ENCODE results near the gene DAPK1.
"Not testable (repeated sequence)": the region's sequence is repeated elsewhere in the genome, so short reads cannot be mapped to it uniquely, and the experiment has no call there.

DAPK1 gene

DNA sequence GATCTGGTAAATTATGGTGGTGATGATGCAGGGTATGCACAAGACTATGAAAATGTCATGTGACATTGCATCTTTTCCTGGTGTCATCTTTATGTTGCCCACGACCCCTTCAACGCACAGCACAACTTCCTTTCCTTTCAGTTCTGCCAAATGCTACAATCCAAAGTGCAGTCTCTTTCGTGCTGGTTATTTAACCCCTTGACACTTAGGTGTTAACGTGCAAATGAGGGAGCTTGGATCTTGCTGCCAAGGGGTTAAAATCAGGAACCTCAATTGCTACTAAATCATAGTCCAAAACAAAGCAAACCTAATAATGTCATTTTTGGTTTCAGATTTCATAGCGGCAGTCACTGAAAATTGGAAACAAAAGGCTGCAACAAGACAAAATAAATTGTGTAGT, 244.2 kb downstream of the DAPK1 start:
- no peak for DNase-seq (ENCODE audit: low read depth in 2 of 2)

DNA sequence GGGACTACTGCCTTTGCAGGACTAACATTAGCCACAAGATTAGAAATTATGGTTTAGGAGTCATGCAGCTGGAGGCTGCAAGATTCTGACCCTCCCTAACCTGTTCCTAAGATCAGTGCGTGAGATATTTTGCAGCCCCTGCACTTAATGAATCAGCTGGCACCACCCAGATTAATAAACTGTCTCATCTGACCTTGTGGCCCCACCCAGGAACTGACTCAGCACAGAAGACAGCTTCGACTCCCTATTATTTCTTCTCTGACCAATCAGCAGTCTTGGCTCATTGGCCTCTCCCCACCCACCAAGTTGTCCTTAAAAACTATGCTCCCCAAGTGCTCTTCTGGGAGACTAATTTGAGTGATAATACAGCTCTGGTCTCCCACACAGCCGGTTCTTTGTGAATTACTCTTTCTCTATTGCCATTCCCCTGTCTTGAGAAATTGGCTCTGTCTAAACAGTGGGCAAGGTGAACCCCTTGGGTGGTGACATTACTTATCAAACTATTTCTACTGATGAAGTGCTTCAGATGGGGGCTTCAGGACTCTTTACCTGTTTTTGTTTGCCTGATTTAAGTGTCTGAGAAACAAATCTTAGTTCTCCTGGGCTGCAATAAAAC, 245.3 kb downstream of the DAPK1 start:
- no peak for DNase-seq (ENCODE audit: low read depth in 2 of 2)

DNA sequence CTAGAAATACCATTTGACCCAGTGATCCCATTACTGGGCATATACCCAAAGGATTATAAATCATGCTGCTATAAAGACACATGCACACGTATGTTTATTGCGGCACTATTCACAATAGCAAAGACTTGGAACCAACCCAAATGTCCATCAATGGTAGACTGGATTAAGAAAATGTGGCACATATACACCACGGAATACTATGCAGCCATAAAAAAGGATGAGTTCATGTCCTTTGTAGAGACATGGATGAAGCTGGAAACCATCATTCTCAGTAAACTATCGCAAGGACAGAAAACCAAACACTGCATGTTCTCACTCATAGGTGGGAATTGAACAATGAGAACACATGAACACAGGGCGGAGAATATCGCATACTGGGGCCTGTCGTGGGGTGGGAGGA, 246.6 kb downstream of the DAPK1 start:
- DNase-seq (ENCODE audit: low read depth in 2 of 2): not testable (repeated sequence)

DNA sequence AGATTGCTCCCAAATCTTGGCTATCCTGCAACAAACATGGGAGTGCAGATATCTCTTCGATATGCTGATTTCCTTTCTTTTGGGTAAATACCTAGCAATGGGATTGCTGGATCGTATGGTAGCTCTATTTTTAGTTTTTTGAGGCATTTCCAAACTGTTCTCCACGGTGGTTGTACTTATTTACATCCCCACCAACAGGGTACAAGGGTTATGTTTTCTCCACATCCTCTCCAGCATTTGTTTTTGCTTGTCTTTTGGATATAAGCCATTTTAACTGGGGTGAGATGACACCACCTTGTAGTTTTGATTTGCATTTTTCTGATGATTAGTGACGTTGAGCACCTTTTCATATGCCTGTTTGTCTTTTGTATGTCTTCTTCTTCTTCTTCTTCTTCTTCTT, 248.5 kb downstream of the DAPK1 start:
- no peak for DNase-seq (ENCODE audit: low read depth in 2 of 2)

DNA sequence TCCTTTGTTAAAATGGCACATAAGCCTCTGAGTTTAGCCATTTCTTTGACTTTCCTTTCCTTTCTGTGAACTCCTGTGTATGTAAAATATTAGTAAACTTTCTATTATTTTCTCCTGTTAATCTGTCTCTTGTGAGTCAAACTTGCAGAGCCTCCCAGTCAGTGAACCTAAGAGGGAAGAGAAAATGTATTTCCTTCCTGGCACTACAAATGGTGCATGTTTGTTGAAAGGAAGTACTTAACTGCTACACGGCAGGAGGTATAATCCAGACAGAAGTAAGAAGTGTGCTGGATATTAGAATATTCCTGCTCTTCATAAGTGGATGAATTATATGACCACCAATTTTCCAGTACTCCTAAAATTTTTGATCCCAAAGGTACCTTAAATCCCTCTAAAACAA, 251.2 kb downstream of the DAPK1 start:
- no peak for DNase-seq (ENCODE audit: low read depth in 2 of 2)

DNA sequence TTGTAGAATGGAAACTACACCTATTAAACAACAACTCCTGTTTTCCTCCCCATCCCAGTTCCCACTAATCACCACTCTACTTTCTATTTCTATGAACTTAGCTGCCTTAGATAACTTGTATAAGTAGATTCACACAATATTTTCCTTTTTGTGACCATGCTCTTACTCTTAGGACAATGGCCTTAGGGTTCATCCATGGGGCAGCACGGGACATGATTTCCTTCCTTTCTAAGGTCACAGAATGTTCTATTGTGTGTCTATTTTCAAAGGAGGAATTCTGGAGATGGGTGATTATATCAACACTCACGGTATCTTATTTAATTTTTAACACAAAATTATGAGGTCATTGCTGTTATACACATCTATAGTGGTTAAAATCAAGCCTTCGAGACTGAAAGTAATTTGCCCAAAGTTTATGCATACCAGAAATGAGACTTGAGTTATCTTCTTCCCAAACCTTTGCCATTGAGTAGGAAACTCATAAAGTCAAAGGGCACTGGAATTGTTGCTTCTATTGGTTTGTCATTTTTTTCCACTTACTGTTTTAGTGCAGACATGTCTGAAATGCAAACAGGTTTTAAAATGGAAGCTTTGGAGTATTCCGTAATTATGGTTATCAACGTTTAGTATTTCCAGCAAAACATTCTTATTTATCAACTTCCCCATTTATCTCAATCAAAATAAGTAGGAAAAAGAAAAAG, 251.8 kb downstream of the DAPK1 start:
- DNase-seq (ENCODE audit: low read depth in 2 of 2): no peak

DNA sequence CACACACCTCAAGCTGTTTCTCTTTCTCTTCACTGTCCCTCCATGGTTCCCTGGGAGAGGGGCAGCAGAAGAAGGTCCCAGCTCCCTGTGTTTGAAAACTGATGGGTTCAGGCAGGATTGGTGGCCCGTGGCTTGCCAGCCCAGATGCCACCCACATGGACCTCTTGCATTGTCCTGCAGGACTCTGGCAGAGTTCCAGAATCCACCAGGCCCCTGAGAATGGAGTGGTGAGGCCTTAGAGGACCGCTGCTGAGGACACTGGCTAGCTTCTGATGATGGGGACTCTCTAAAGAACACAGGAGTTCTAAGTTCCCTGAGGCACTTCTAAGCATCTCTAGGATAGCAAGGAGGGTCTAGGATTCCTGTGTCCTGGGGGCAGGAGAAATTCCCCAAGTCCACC, 253.1 kb downstream of the DAPK1 start:
- DNase-seq (ENCODE audit: low read depth in 2 of 2): no peak

DNA sequence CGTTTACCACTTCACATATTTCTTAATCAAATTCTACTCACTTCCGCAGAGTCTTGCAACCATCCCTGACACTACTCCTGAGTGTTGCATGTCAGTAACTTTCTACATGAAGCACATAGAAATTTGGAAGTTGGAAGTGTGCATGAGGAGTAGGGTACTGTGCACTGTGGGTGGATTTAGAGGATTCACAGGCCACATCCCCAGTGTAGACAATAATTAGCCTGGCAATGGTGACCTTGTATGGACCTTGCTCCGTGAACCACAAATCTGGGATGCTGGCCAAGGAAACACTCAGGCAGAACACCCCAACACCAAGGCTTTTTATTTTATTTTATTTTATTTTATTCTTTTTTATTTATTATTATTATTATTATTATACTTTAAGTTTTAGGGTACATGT, 253.8 kb downstream of the DAPK1 start:
- no peak for DNase-seq (ENCODE audit: low read depth in 2 of 2)

DNA sequence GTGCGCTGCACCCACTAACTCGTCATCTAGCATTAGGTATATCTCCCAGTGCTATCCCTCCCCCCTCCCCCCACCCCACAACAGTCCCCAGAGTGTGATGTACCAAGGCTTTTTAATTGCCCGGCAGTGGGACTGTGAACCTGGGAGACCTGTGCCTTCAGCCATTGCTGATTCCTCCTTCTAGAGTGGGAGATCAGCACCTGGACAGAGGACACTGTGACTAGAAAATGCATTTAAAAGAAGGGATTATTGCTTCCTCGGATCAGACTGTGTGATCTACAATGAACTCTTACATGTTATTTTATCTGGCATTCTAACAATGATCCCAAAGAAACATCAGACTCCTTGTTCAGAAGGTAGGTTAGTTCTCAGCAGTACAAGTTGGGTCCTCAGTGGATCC, 254.2 kb downstream of the DAPK1 start:
- DNase-seq (ENCODE audit: low read depth in 2 of 2): no peak

DNA sequence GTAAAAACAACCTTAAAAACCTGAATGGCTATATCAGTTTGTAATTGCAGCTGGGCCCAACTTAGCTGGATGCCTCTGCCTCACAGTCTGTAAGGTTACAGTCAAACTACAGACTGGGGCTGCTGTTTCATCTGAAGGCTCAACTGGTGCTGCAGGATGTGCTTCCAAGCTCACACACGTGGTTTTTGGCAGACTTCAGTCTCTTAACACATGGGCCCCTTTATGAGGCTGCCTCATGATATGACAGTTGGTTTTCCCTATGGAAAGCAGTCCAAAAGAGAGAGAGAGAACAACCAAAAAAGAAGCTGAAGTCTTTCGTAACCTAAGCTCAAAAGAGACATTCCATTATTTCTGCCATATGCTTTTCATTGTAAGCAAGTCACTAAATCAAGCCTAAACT, 255.6 kb downstream of the DAPK1 start:
- no peak for DNase-seq (ENCODE audit: low read depth in 2 of 2)
